HAP-1 (cell line): ENCODE measurements around the gene MAPK4.
A peak's percentile ranks its signal among the peaks of the same experiment; 100 is the strongest.
"Not testable (repeated sequence)": the region's sequence is repeated elsewhere in the genome, so short reads cannot be mapped to it uniquely, and the experiment has no call there.

ENCODE experiments used
- DNase-seq, 2 experiments: peaks; one replicate each; pipeline ENCODE4 v3.0.0-alpha.2; 2016 to 2020; ENCODE audit warnings: low spot score in 2 of 2
- H3K27me3 ChIP-seq: fragments of 250-450 bp; sonication (Bioruptor Pico); 2 replicates; pipeline ENCODE4 v1.5.1; 2020; ENCODE audit warnings: low read depth, mild to moderate bottlenecking, moderate library complexity
- H3K36me3 ChIP-seq: fragments of 250-450 bp; sonication (Bioruptor Pico); replicated peaks from 2 replicates; pipeline ENCODE4 v1.5.1; 2020; ENCODE audit warnings: mild to moderate bottlenecking
- H3K4me1 ChIP-seq: fragments of 250-450 bp; sonication (Bioruptor Pico); 2 replicates; pipeline ENCODE4 v1.5.1; 2020; ENCODE audit warnings: mild to moderate bottlenecking
- H3K4me3 ChIP-seq: fragments of 250-450 bp; sonication (Bioruptor Pico); 2 replicates; pipeline ENCODE4 v1.5.1; 2020; ENCODE audit warnings: mild to moderate bottlenecking, moderate library complexity
- H3K9me3 ChIP-seq: fragments of 250-450 bp; sonication (Bioruptor Pico); 2 replicates; pipeline ENCODE4 v1.5.1; 2020; ENCODE audit warnings: mild to moderate bottlenecking, moderate library complexity
- in situ Hi-C: fragments of 300-500 bp; cut with MboI; formaldehyde crosslinking; loops from 3 replicates; pipeline ENCODE4 v1.14.3; 2020; ENCODE audit warnings: low sequenced_read_pairs, inconsistent platforms, mixed read lengths

The MAPK4 gene

GRCh38 chr18:50748243-50749229, 188.6 kb downstream of the MAPK4 start:
- peak; percentile 9 to 61 for DNase-seq
- no peaks in the 10 kb centered on the region for H3K4me1 ChIP-seq
- H3K9me3 ChIP-seq: no peaks in the 10 kb centered on the region
- no peak overlapping the region for H3K4me3 ChIP-seq
- H3K36me3 ChIP-seq: no peaks in the 10 kb centered on the region
- in situ Hi-C loops: no loop called here
- no peaks in the 10 kb centered on the region for H3K27me3 ChIP-seq

- DNase-seq: no peak
- no peaks in the 10 kb centered on the region for H3K4me1 ChIP-seq
- H3K27me3 ChIP-seq: no peaks in the 10 kb centered on the region
These were observed 189.5 kb downstream of the MAPK4 start for GRCh38 chr18:50749421-50749820.

GRCh38 chr18:50749945-50750344, 190.1 kb downstream of the MAPK4 start:
- Histone ChIP-seq H3K4me3 (no peak overlapping the region), H3K36me3 (no peaks in the 10 kb centered on the region), H3K4me1 (no peaks in the 10 kb centered on the region), H3K27me3 (no peaks in the 10 kb centered on the region), H3K9me3 (no peaks in the 10 kb centered on the region)
- DNase-seq: no peak
- in situ Hi-C loops: no loop called here

More at GRCh38 chr18:50749421-50749820, 189.5 kb downstream of the MAPK4 start:
- Histone ChIP-seq H3K9me3 (no peaks in the 10 kb centered on the region), H3K4me3 (no peak overlapping the region), H3K36me3 (no peaks in the 10 kb centered on the region)
- in situ Hi-C loops: no loop called here

- Histone ChIP-seq H3K36me3 (no peaks in the 10 kb centered on the region), H3K4me3 (no peak overlapping the region), H3K27me3 (no peaks in the 10 kb centered on the region), H3K9me3 (no peaks in the 10 kb centered on the region), H3K4me1 (no peaks in the 10 kb centered on the region)
- DNase-seq: no peak
- in situ Hi-C loops: no loop called here
These were observed 190.7 kb downstream of the MAPK4 start for GRCh38 chr18:50750546-50750945.

- in situ Hi-C loops: no loop called here
- no peak for DNase-seq
- H3K4me1 ChIP-seq: no peaks in the 10 kb centered on the region
These were observed 191.6 kb downstream of the MAPK4 start for GRCh38 chr18:50751490-50751889.

GRCh38 chr18:50751947-50752346, 192.1 kb downstream of the MAPK4 start:
- Histone ChIP-seq H3K27me3 (no peaks in the 10 kb centered on the region), H3K9me3 (no peaks in the 10 kb centered on the region), H3K4me3 (no peak overlapping the region), H3K4me1 (no peaks in the 10 kb centered on the region), H3K36me3 (no peaks in the 10 kb centered on the region)
- DNase-seq: no peak
- in situ Hi-C loops: no loop called here

More at GRCh38 chr18:50751490-50751889, 191.6 kb downstream of the MAPK4 start:
- no peaks in the 10 kb centered on the region for H3K27me3 ChIP-seq
- no peak overlapping the region for H3K4me3 ChIP-seq
- no peaks in the 10 kb centered on the region for H3K9me3 ChIP-seq
- no peaks in the 10 kb centered on the region for H3K36me3 ChIP-seq

- in situ Hi-C loops: no loop called here
- no peak for DNase-seq
- H3K9me3 ChIP-seq: no peaks in the 10 kb centered on the region
- no peaks in the 10 kb centered on the region for H3K27me3 ChIP-seq
- H3K4me3 ChIP-seq: no peak overlapping the region
- H3K36me3 ChIP-seq: no peaks in the 10 kb centered on the region
- H3K4me1 ChIP-seq: no peaks in the 10 kb centered on the region
These were observed 193.4 kb downstream of the MAPK4 start for GRCh38 chr18:50753311-50753710.

- Histone ChIP-seq H3K4me3 (no peak overlapping the region), H3K27me3 (no peaks in the 10 kb centered on the region), H3K9me3 (no peaks in the 10 kb centered on the region), H3K4me1 (no peaks in the 10 kb centered on the region), H3K36me3 (no peaks in the 10 kb centered on the region)
- DNase-seq: no peak
- in situ Hi-C loops: no loop called here
These were observed 194.4 kb downstream of the MAPK4 start for GRCh38 chr18:50754297-50754696.

GRCh38 chr18:50757358-50757757, 197.5 kb downstream of the MAPK4 start:
- H3K9me3 ChIP-seq: no peaks in the 10 kb centered on the region; the same call in 1 of the 2 replicates
- in situ Hi-C loops: no loop called here
- H3K36me3 ChIP-seq: no peaks in the 10 kb centered on the region
- DNase-seq: peak in 1 of 2 experiments; percentile 11
- H3K4me3 ChIP-seq: no peak overlapping the region
- no peaks in the 10 kb centered on the region for H3K4me1 ChIP-seq
- H3K27me3 ChIP-seq: peaks cover 3% of the 10 kb centered on the region; the same call in 1 of the 2 replicates

GRCh38 chr18:50769463-50769862, 209.6 kb downstream of the MAPK4 start:
- Histone ChIP-seq H3K27me3 (no peaks in the 10 kb centered on the region), H3K4me1 (no peaks in the 10 kb centered on the region), H3K36me3 (no peaks in the 10 kb centered on the region), H3K4me3 (no peak overlapping the region), H3K9me3 (no peaks in the 10 kb centered on the region)
- no peak for DNase-seq
- in situ Hi-C loops: no loop called here

GRCh38 chr18:50775207-50775606, 215.3 kb downstream of the MAPK4 start:
- Histone ChIP-seq H3K4me3 (no peak overlapping the region), H3K9me3 (no peaks in the 10 kb centered on the region), H3K36me3 (no peaks in the 10 kb centered on the region), H3K27me3 (no peaks in the 10 kb centered on the region), H3K4me1 (no peaks in the 10 kb centered on the region)
- in situ Hi-C loops: no loop called here
- DNase-seq: no peak

- no peaks in the 10 kb centered on the region for H3K36me3 ChIP-seq
- DNase-seq: no peak
- in situ Hi-C loops: no loop called here
- H3K4me3 ChIP-seq: no peak overlapping the region
- no peaks in the 10 kb centered on the region for H3K27me3 ChIP-seq
- H3K9me3 ChIP-seq: no peaks in the 10 kb centered on the region
- no peaks in the 10 kb centered on the region for H3K4me1 ChIP-seq
These were observed 215.8 kb downstream of the MAPK4 start for GRCh38 chr18:50775726-50776125.

- in situ Hi-C loops: no loop called here
- DNase-seq: no peak
These were observed 216.5 kb downstream of the MAPK4 start for GRCh38 chr18:50776383-50776782.

GRCh38 chr18:50779021-50779420, 219.1 kb downstream of the MAPK4 start:
- H3K4me1 ChIP-seq, in situ Hi-C loops, H3K27me3 ChIP-seq, H3K4me3 ChIP-seq, H3K9me3 ChIP-seq, H3K36me3 ChIP-seq, DNase-seq: not testable (repeated sequence)

More at GRCh38 chr18:50776383-50776782, 216.5 kb downstream of the MAPK4 start:
- H3K36me3 ChIP-seq: no peaks in the 10 kb centered on the region
- no peak overlapping the region for H3K4me3 ChIP-seq
- no peaks in the 10 kb centered on the region for H3K4me1 ChIP-seq
- H3K9me3 ChIP-seq: no peaks in the 10 kb centered on the region
- no peaks in the 10 kb centered on the region for H3K27me3 ChIP-seq
